GM21390 (cell line): ENCODE results near the gene CAPN7.

Source experiments
- ATAC-seq: cut with Tn5 transposase; IDR thresholded peaks from one replicate; pipeline ENCODE4 v1.9.1; 2021; ENCODE audit not compliant: unreplicated experiment

Gene CAPN7

GRCh38 chr3:15243822-15244482, 37.9 kb downstream of the CAPN7 start:
- ATAC-seq: no peak

DNA sequence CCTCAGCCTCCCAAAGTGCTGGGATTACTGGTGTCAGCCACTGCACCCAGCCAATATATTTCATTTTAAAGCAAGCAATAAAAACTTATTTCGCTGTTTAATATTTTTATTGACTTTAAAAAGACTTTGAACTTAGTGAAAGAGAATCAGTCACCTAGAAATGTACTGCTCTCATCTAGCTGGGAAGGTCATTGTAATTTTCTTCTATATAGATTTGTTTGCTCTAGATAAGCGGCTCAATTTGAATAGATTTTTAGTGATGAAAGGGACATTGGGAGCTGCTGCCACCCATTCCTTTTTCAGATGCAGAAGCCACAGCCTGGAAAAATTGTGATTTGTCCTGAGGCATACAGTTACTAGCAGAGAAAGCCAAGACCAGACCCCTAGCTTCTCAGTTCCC, 40.1 kb downstream of the CAPN7 start:
- ATAC-seq: no peak

DNA sequence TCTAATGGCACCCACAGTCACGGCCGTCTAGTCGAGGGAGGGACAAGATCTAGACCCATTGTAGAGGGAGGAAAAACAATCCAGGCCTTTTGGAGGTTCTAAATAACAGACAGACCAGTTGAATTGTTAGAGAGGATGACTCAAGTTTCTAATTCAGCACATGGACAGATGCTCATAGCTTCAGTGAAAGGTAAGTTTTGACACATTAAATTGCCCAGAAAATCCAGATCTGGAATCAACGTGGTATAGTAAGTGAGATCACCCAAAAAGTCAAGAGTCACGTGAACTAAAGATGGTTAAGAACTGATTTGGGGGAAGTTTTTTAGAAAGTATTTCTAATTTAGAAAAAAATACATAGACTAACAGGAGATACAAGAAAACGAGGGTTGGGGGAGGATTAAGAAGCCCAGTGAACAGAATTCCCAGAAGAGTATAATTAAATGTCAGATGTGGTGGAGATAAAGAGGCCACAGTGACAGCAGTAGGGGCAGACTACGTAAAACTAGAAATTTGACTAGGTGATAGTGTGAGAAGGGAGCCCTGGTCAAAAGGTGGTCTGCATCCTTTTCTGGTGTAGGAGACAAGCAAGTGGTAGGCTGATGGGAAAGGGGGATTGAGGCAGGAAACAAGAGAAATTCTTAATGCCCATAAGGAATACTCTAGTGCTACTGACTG, 47.1 kb downstream of the CAPN7 start:
- no peak for ATAC-seq

DNA sequence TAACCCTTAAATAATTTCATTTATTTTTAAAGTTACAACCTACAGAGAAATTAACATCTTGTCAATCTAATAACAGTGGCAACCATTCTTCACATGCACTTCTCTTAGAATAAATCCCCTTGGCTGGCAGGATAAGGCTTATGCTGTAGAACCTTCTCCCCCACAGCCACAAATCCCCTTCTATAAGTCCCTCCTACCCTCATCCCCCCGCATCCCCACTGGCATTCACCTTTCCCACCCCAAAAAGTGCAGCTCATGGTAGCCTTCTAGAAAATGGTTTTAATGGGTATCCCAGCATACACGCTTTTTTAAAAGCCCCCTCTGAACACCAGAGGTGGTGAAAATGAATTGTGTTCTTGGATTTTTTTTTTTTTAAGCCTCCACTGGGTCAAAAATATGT, 49.2 kb downstream of the CAPN7 start:
- ATAC-seq: no peak

- ATAC-seq: no peak
These were observed 50.9 kb downstream of the CAPN7 start for GRCh38 chr3:15256861-15257341.

DNA sequence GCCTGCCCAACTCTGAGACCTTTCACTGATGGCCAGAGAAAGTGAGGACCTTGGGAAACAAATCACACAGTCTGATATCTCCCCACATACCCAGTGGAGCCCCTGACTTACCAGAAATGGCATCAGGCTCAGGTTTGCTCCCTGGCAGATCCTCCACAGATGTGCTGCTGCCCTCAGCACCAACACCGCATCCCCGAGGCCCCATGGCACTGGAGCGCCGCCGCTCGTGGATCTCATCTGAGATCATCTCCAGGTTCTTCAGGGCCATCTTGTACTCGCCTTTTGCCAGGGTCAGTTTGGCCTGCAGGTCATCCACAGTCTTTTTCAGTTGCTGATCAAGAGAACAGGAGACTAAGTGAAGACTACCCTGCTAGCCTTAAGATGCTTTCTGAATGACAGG, 52.7 kb downstream of the CAPN7 start:
- ATAC-seq: no peak

- no peak for ATAC-seq
These were observed 54.5 kb downstream of the CAPN7 start for GRCh38 chr3:15260531-15260930.

GRCh38 chr3:15261274-15261673, 55.2 kb downstream of the CAPN7 start:
- ATAC-seq: no peak

GRCh38 chr3:15262021-15262420, 56.0 kb downstream of the CAPN7 start:
- no peak for ATAC-seq

DNA sequence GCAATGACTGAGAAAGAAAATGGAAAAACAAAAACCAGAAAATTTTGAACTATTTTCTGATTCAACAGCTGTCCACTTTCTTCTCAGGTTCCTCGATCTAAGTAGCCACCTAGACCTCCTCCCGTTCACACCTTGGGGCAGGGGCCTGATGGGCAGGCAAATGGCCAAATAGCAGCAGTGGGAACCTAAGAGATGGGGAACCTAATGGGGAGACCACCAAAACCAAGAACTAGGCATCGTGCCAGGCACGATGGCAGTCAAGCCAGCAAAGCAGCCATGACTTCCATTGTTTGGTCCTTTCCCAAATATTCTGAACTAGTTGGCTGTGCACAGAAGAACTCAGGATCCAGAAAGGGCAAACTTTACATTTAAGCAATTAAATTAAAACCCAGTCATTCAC, 57.1 kb downstream of the CAPN7 start:
- no peak for ATAC-seq

DNA sequence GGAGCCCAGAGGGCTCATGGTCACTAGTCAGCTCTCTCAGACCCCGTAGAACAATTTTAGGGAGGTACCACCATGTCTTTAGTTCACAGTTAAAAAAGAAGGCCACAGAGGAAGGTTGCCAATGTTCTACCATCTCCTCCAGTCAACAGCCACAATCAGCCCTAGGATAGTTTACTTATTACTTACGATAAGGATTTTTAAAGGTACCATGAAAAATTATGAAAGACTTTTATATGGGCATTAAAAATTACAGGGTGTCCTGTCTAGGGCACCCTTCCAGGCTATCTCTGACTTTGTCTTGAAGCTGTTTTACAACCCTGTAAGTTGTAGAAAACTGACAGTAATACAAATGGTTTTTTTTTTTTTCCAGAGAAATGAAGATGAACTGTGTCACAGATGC, 57.9 kb downstream of the CAPN7 start:
- no peak for ATAC-seq

DNA sequence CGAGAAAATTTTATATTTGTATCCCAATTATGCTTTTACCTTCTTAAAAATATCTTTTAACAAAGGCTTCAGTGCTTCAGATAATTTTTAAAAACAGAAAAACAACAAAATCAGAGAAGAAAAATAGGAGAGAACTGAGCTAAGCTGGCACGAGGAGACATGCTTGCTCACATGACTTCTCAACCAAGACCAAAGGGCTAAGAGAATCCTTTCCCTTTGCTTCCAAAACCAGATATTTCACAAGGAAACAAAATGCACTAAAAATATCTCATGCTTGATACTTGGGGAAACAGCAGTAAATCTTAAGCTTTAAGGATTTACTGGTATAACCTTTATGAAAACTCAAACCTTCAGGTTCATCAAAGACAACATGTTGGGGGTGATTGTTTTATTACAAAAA, 58.4 kb downstream of the CAPN7 start:
- no peak for ATAC-seq

- ATAC-seq: no peak
These were observed 59.8 kb downstream of the CAPN7 start for GRCh38 chr3:15265655-15266509.

GRCh38 chr3:15266510-15267376, 60.7 kb downstream of the CAPN7 start:
- no peak for ATAC-seq

GRCh38 chr3:15267502-15267901, 61.5 kb downstream of the CAPN7 start:
- no peak for ATAC-seq

DNA sequence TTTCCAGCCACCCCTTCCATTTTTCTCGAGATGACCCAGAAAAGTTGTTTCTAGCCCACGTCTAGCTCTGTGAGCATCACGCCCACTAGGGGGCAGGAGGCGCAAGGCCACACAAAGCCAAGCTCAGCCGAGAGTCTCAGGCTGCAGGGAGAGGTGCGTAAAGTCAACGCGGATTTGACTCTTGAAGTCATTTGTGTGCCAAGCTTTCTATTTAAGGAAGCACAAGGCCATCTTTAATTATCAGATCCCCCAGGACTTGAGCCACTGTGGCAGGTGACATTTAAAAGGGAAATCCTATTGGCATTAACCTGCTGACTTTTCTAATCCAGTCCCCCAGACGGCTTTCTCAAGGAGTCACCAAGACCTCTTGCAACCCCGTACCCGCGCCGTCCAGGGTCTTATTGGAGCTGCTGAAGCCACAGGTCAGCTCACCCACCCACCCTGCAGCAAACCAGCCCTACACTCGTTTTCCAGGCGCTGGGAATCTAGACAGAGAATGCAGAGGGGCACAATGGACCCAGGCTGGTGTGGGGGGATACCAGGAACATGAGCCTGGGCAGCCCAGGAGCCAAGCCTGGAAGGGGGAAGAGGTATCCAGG, 62.1 kb downstream of the CAPN7 start:
- peak; percentile 40 for ATAC-seq

DNA sequence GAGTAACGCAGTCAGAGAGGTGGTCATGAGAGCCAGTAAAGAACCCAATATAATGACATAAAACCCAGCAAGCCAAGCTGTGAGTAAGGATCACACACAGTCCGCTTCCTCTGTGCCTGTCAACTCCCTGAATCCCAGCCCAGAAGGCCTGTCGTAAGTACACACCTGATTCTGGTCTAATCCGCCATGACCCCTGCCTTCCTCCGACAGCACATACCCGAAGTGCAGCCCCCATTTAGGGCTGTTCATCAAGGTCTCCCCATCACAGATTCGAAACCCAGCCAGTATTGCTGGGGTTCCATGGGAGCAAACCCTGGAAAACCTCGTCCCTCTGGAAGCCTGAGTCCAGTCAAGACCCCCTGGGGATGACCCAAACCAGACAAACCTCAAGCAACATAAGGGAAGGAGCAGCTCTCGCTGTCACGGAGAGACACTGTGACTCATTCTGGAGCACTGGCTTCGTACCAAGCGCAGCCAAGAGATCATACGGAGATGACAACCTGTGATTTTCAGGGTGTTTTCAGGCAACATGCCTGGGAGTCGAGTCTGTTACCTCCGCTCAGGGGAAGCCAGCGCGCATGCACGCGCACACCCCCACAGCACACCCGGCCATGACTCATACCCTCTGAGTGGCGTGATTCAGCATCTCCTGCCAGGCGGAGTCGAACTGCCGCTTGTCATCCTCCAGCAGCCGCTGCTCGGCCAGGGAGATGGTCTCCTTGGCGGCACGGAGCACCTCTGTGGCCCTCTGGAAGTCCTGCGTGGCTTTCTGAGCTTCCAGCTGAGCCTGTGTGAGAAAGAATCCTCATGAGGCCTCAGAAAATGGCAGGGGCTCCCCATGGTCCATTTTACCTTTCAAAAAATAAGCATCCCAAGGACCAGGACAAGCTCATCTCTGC, 63.3 kb downstream of the CAPN7 start:
- peak; percentile 60 for ATAC-seq

- no peak for ATAC-seq
These were observed 65.0 kb downstream of the CAPN7 start for GRCh38 chr3:15271030-15271429.

- peak; percentile 68 for ATAC-seq
These were observed 65.8 kb downstream of the CAPN7 start for GRCh38 chr3:15271785-15272381.
